Myocyte (in vitro differentiated cells): ENCODE data around the gene PYDC2. TPM values are rescaled to one million over a fixed set of nuclear protein-coding genes. Genes with fewer than 3 reads are reported as not detected.

Experiments used
- DNase-seq: peaks from one replicate; pipeline ENCODE4 v3.0.0-alpha.2; 2012; ENCODE audit warnings: low read depth
- polyA plus RNA-seq: library from polyadenylated mRNA; unstranded; fragments of >200 nt; gene quantifications from one replicate; pipeline ENCODE4 v1.2.1, GENCODE V29; 2012; ENCODE audit warnings: missing spikeins
- total RNA-seq: library from RNA; depleted of rRNA; stranded (reverse); fragments of >200 nt; gene quantifications from 2 replicates; pipeline ENCODE4 v1.2.3, GENCODE V29; 2014

PYDC2 gene
- not detected in 2 replicates for total RNA-seq
- not detected for polyA plus RNA-seq

- DNase-seq = no peak
Observed at GRCh38 chr3:191461113-191461595, at the start of gene PYDC2. Gene PYDC2, plus strand, starts transcription at chr3:191461163. Its CDS starts 0 bp downstream, at chr3:191461163.

- peak; percentile 95 for DNase-seq
Observed at GRCh38 chr3:191412759-191413158, 48.2 kb upstream of the PYDC2 start.

GRCh38 chr3:191414286-191414685, 46.7 kb upstream of the PYDC2 start:
- no peak for DNase-seq

- no peak for DNase-seq
Observed at GRCh38 chr3:191414732-191415131, 46.2 kb upstream of the PYDC2 start.

- no peak for DNase-seq
Observed at GRCh38 chr3:191415566-191415965, 45.4 kb upstream of the PYDC2 start.

GRCh38 chr3:191417457-191417729, 43.6 kb upstream of the PYDC2 start:
- no peak for DNase-seq

GRCh38 chr3:191420771-191421170, 40.2 kb upstream of the PYDC2 start:
- DNase-seq = no peak

- no peak for DNase-seq
Observed at GRCh38 chr3:191424881-191425280, 36.1 kb upstream of the PYDC2 start.

- DNase-seq = no peak
Observed at GRCh38 chr3:191425322-191425734, 35.6 kb upstream of the PYDC2 start.

GRCh38 chr3:191426311-191426710, 34.7 kb upstream of the PYDC2 start:
- DNase-seq = no peak

GRCh38 chr3:191428177-191428576, 32.8 kb upstream of the PYDC2 start:
- DNase-seq = no peak

- DNase-seq = no peak
Observed at GRCh38 chr3:191430103-191430502, 30.9 kb upstream of the PYDC2 start.

- no peak for DNase-seq
Observed at GRCh38 chr3:191431160-191431822, 29.7 kb upstream of the PYDC2 start.

GRCh38 chr3:191432162-191432561, 28.8 kb upstream of the PYDC2 start:
- DNase-seq = no peak

- DNase-seq = no peak
Observed at GRCh38 chr3:191434024-191434423, 26.9 kb upstream of the PYDC2 start.

- no peak for DNase-seq
Observed at GRCh38 chr3:191435981-191436380, 25.0 kb upstream of the PYDC2 start.

GRCh38 chr3:191438150-191438814, 22.7 kb upstream of the PYDC2 start:
- no peak for DNase-seq

GRCh38 chr3:191440532-191440931, 20.4 kb upstream of the PYDC2 start:
- no peak for DNase-seq

- no peak for DNase-seq
Observed at GRCh38 chr3:191441687-191442086, 19.3 kb upstream of the PYDC2 start.

GRCh38 chr3:191444569-191444968, 16.4 kb upstream of the PYDC2 start:
- no peak for DNase-seq

- DNase-seq = no peak
Observed at GRCh38 chr3:191449256-191449655, 11.7 kb upstream of the PYDC2 start.

GRCh38 chr3:191455257-191455952, 5.6 kb upstream of the PYDC2 start:
- DNase-seq = no peak
